HUES48 (cell line): ENCODE data around the gene DNAJC22.
A peak's percentile ranks its signal among the peaks of the same experiment; 100 is the strongest.
"Not testable (repeated sequence)": the region's sequence is repeated elsewhere in the genome, so short reads cannot be mapped to it uniquely, and the experiment has no call there.

ENCODE experiments used
- H3K27ac ChIP-seq: one replicate; pipeline ENCODE4 v1.7.0; 2013; ENCODE audit warnings: low read depth, low read length, inconsistent platforms
- H3K27me3 ChIP-seq: 2 replicates; pipeline ENCODE4 v1.6.1; 2013; ENCODE audit warnings: mild to moderate bottlenecking, low read length; ENCODE audit not compliant: control insufficient read depth, insufficient read depth
- H3K36me3 ChIP-seq: 2 replicates; pipeline ENCODE4 v1.6.1; 2013; ENCODE audit warnings: low read length; ENCODE audit not compliant: control insufficient read depth, insufficient read depth
- H3K4me1 ChIP-seq: 2 replicates; pipeline ENCODE4 v1.6.1; 2013; ENCODE audit warnings: mild to moderate bottlenecking, low read length; ENCODE audit not compliant: control insufficient read depth, insufficient read depth
- H3K4me3 ChIP-seq: 2 replicates; pipeline ENCODE4 v1.5.1; 2013; ENCODE audit warnings: mild to moderate bottlenecking, low read depth, low read length
- H3K9ac ChIP-seq: 2 replicates; pipeline ENCODE4 v1.6.1; 2013; ENCODE audit warnings: mild to moderate bottlenecking, low read depth, low read length, moderate library complexity
- H3K9me3 ChIP-seq: 2 replicates; pipeline ENCODE4 v1.6.1; 2013; ENCODE audit warnings: low read length; ENCODE audit not compliant: control insufficient read depth, insufficient read depth

Gene DNAJC22

GRCh38 chr12:49331380-49332222, 15.1 kb upstream of the DNAJC22 start:
- Histone ChIP-seq H3K36me3 (peaks cover 42% of the 10 kb centered on the region), H3K4me3 (no peak overlapping the region), H3K9me3 (no peaks in the 10 kb centered on the region), H3K27me3 (peaks cover 50% of the 10 kb centered on the region), H3K4me1 (peaks cover 4% of the 10 kb centered on the region; the same call in 1 of the 2 replicates), H3K9ac (no peak overlapping the region), H3K27ac (no peak overlapping the region)

GRCh38 chr12:49332441-49332861, 14.2 kb upstream of the DNAJC22 start:
- H3K9ac ChIP-seq, result no peak overlapping the region
- no peak overlapping the region for H3K27ac ChIP-seq
- peaks cover 7% of the 10 kb centered on the region for H3K4me1 ChIP-seq
- H3K36me3 ChIP-seq, result peaks cover 33% of the 10 kb centered on the region
- H3K27me3 ChIP-seq, result peaks cover 58% of the 10 kb centered on the region
- H3K9me3 ChIP-seq, result no peaks in the 10 kb centered on the region
- peak overlapping the region; percentile 57; the same call in 1 of the 2 replicates for H3K4me3 ChIP-seq

- H3K4me1 ChIP-seq, result peaks cover 12% of the 10 kb centered on the region
- H3K36me3 ChIP-seq, result peaks cover 29% of the 10 kb centered on the region
- no peak overlapping the region for H3K9ac ChIP-seq
- H3K9me3 ChIP-seq, result no peaks in the 10 kb centered on the region
- no peak overlapping the region for H3K27ac ChIP-seq
- H3K27me3 ChIP-seq, result peaks cover 63% of the 10 kb centered on the region
- H3K4me3 ChIP-seq, result peak overlapping the region; percentile 57
Measured at GRCh38 chr12:49332891-49333371, 13.8 kb upstream of the DNAJC22 start.

- H3K4me1 ChIP-seq, result peaks cover 20% of the 10 kb centered on the region
- not testable (repeated sequence) for H3K27ac ChIP-seq, H3K9me3 ChIP-seq, H3K9ac ChIP-seq, H3K4me3 ChIP-seq
- H3K27me3 ChIP-seq, result peaks cover 71% of the 10 kb centered on the region
- peaks cover 27% of the 10 kb centered on the region for H3K36me3 ChIP-seq
Measured at GRCh38 chr12:49333778-49334177, 12.9 kb upstream of the DNAJC22 start.

- H3K9ac ChIP-seq, result no peak overlapping the region
- no peak overlapping the region for H3K4me3 ChIP-seq
- H3K9me3 ChIP-seq, result no peaks in the 10 kb centered on the region
- peaks cover 76% of the 10 kb centered on the region for H3K27me3 ChIP-seq
- H3K27ac ChIP-seq, result no peak overlapping the region
- H3K36me3 ChIP-seq, result peaks cover 23% of the 10 kb centered on the region
- peaks cover 25% of the 10 kb centered on the region for H3K4me1 ChIP-seq
Measured at GRCh38 chr12:49334226-49334625, 12.5 kb upstream of the DNAJC22 start.

- H3K4me3 ChIP-seq, result no peak overlapping the region
- peaks cover 80% of the 10 kb centered on the region for H3K27me3 ChIP-seq
Measured at GRCh38 chr12:49334681-49335080, 12.0 kb upstream of the DNAJC22 start.

GRCh38 chr12:49335118-49335954, 11.4 kb upstream of the DNAJC22 start:
- H3K9ac ChIP-seq, result no peak overlapping the region
- peaks cover 12% of the 10 kb centered on the region for H3K36me3 ChIP-seq
- no peak overlapping the region for H3K4me3 ChIP-seq
- H3K9me3 ChIP-seq, result no peaks in the 10 kb centered on the region
- H3K27ac ChIP-seq, result no peak overlapping the region
- H3K4me1 ChIP-seq, result peaks cover 34% of the 10 kb centered on the region
- H3K27me3 ChIP-seq, result peaks cover 87% of the 10 kb centered on the region

More at GRCh38 chr12:49334681-49335080, 12.0 kb upstream of the DNAJC22 start:
- no peak overlapping the region for H3K27ac ChIP-seq
- H3K36me3 ChIP-seq, result peaks cover 18% of the 10 kb centered on the region
- no peak overlapping the region for H3K9ac ChIP-seq
- H3K4me1 ChIP-seq, result peaks cover 29% of the 10 kb centered on the region
- H3K9me3 ChIP-seq, result no peaks in the 10 kb centered on the region

GRCh38 chr12:49335955-49336644, 10.6 kb upstream of the DNAJC22 start:
- Histone ChIP-seq H3K4me1 (peaks cover 39% of the 10 kb centered on the region), H3K36me3 (peaks cover 4% of the 10 kb centered on the region; the same call in 1 of the 2 replicates), H3K4me3 (peak overlapping the region; percentile 60), H3K27ac (no peak overlapping the region), H3K27me3 (peaks cover 95% of the 10 kb centered on the region), H3K9ac (no peak overlapping the region), H3K9me3 (no peaks in the 10 kb centered on the region)

- peaks cover 47% of the 10 kb centered on the region for H3K4me1 ChIP-seq
- H3K27ac ChIP-seq, result no peak within 1 kb of the TSS
- peaks cover 100% of the 10 kb centered on the region for H3K27me3 ChIP-seq
- H3K9me3 ChIP-seq, result no peaks in the 10 kb centered on the region
- H3K36me3 ChIP-seq, result no peaks in the 10 kb centered on the region
- peak within 1 kb of the TSS; percentile 60 for H3K4me3 ChIP-seq
- H3K9ac ChIP-seq, result no peak within 1 kb of the TSS
Measured at GRCh38 chr12:49336645-49337584, 9.8 kb upstream of the DNAJC22 start, which contains the start of gene C1QL4. Gene C1QL4, minus strand, starts transcription at chr12:49337188. Its CDS starts 711 bp downstream, at chr12:49336477.
